HK-2 (cell line): ENCODE results near the gene HTR2B.
"Not testable (repeated sequence)": the region's sequence is repeated elsewhere in the genome, so short reads cannot be mapped to it uniquely, and the experiment has no call there.

ENCODE experiments used
- DNase-seq: peaks from one replicate; pipeline ENCODE4 v3.0.0-alpha.2; 2018; ENCODE audit not compliant: unreplicated experiment

Gene HTR2B

DNA sequence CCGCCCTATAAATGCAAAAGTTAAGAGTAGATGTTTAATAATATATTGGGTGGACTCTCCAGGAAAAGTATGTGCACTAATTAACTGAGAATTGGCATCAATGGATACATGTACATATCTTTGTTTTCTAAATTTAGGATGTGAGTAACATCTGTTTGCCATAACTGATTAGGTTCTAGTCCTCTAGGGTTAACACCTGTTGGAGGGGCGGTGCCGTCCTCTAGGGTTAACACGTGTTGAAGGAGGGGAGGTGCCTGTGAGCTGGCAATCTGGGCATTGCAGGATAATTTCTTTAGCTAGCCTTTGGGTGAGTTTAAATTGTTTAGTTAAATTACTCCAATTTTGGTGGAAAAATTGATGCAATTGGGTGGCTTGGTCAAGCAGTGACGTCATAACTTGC, 30.9 kb downstream of the HTR2B start:
- no peak for DNase-seq

DNA sequence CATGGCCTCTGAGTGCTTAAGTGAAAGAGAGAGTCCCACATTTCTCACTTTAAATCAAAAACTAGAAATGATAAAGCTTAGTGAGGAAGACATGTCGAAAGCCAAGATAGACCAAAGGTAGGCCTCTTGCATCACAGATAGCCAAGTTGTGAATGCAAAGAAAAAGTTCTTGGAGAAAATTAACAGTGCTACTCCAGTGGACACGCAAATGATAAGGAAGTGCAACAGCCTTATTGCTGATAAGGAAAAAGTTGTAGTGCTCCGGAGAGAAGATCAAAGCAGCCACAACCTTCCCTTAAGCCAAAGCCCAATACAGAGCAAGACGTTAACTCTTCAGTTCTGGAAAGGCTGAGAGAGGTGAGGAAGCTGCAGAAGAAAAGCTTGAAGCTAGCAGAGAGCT, 36.1 kb downstream of the HTR2B start:
- DNase-seq, result no peak

DNA sequence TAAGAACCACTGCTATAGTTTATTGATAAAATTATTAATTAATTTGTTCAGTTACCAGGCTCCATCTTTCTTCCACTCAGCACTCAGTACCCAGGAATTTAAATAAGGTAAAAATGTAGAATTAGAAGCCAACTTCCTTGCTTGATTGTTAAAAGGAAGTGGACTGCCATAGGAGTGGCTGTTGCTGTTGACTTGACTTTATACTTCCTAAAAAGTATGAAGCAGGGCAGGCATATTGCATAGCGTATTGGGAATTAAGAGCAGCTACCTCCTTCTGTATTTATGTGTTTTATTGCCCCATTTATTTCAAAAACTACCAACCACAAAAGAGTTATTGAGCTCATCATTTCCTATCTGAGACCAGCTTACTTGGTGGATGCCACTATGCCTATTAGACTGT, 40.3 kb downstream of the HTR2B start:
- DNase-seq, result no peak

DNA sequence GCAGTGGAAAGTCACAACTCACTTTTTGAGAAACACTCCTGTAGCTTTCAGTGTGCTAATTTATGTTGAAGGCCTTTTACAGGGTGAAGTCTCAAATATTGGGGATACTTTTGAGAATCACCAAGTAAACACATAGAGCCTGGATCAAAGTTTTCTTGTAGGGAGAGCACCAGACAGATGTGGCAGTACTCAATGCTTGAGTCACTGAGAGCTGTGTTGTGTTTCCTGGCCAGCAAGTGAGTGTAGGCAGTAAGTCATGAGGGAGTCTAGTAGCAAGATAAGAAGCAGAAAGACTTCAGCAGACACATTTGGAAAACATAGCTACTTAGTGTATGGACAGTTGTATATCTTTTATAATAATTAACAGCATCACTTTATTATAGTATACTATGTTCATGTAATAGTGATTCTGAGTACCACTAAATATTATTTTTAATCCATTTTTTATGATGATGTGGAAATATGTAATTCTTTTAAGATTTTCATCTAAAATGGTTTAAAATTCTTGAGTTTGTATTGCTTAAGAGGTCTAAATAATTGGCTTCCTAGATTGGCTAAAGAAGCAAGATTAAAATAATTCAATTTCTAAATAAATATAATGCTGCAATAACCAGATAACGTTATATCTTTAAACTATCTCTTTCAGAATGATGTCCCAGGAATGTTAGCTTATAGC, 55.3 kb downstream of the HTR2B start:
- no peak for DNase-seq

DNA sequence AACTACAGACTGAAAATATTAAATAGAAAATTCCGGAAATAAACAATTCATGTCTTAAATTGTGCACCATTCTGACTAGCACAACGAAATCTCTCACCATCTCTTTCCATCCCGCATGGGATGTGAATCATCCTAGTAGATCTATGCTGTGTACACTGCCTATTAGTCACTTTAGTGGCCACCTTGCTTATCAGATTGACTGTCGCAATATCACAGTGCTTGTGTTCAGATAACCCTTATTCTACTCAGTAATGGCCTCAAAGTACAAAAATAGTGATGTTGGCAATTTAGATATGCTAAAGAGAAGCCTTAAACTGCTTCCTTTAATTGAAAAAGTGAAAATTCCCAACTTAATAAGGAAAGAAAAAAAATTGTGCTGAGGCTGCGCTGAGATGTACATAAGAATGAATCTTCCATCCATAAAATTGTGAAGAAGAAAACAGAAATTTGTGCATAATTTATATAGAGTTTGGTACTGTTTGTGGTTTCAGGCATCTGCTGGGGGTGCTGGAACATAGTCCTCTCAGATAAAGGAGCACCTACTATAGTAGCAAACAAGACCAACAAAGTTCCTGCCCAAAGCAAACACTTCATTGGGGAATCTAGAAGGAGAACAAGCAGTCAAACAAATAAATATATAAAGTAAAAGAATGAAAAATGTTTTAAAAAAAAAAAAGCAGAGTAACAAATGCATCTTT, 56.2 kb downstream of the HTR2B start:
- DNase-seq, result no peak

DNA sequence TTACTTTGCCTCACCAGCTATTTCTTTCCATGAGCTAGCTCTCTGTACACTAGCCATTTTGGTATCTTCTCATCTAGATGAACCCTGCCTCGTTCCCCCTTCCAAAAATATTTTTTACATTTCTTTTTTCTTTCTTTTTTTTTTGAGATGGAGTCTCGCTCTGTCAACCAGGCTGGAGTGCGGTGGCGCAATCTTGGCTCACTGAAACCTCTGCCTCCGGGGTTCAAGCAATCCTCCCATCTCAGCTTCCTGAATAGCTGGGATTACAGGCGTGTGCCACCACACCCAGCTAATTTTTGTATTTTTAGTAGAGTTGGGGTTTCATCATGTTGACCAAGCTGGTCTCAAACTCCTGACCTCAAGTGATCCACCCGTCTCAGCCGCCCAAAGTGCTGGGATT, 57.3 kb downstream of the HTR2B start:
- not testable (repeated sequence) for DNase-seq

DNA sequence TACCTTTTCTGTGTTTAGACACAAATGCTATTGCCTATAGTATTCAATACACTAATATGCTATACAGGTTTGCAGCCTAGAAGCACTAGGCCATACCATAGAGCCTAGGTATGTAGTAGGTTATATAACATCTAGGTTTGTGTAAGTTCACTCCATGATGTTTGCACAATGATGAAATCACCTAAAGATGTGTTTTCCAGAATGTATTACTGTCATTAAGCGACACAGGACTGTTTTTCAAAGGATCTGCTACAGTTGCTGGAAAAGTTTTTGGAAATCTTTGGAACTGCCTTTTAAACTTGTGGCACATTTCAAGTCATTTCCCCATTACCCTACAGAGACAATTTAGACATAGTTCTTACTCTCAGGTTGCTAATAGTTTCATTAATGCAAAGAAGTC, 58.9 kb downstream of the HTR2B start:
- no peak for DNase-seq

DNA sequence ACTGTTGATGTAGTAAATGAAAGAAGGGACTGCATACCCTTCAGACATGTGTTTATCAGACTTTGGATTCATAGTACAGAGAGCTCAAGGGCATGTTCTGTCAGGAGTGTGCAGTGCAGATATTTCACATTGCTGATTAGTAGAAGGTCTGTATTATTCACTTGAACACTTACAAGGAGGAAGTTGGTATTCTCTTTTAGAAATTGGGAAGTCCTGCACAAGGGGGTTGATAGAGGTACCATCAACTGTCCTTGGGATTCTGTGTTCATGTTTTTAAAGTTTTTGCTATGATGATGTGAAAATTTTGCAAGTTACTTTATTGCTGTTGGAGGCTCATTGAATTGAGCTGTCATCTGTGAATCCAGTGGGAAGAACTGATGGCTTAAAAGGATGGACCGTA, 61.5 kb downstream of the HTR2B start:
- DNase-seq, result no peak

DNA sequence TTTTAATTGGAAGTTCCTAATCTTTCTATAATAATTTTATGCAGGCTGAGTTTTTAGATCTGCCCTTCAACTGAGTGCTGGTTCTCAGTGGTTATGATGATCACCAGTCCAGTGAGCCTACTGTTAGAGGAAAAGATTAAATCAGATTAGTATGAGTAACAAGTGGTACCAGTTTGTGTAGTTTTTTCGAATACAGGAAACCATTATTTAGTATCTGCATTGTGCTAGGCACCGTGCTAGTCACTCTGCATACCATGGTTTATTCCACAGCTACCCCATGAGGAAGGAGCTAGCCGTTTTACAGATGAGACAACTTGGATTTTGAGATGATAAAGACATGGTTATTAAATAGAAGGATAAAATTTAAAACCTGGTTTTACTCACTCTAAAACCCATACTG, 62.1 kb downstream of the HTR2B start:
- DNase-seq, result no peak

DNA sequence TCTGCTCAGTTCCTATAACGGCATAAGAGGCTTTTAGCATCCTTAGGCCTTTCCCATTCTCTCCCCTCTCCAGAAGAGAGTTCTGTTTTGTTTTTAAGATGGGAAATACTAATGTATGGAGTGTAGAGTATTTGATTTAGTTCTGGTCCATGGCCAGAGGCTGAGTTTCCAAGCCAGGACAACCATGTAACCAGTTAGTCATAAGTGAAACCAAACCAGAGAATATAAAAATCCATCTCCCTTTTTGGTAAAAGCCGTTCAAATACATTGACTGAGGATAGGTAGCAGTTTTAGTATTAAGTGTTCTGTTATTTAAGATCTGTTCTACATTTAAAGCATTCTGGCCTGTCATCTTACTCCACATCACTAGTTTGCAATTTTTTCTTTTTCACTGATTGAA, 65.1 kb downstream of the HTR2B start:
- no peak for DNase-seq

DNA sequence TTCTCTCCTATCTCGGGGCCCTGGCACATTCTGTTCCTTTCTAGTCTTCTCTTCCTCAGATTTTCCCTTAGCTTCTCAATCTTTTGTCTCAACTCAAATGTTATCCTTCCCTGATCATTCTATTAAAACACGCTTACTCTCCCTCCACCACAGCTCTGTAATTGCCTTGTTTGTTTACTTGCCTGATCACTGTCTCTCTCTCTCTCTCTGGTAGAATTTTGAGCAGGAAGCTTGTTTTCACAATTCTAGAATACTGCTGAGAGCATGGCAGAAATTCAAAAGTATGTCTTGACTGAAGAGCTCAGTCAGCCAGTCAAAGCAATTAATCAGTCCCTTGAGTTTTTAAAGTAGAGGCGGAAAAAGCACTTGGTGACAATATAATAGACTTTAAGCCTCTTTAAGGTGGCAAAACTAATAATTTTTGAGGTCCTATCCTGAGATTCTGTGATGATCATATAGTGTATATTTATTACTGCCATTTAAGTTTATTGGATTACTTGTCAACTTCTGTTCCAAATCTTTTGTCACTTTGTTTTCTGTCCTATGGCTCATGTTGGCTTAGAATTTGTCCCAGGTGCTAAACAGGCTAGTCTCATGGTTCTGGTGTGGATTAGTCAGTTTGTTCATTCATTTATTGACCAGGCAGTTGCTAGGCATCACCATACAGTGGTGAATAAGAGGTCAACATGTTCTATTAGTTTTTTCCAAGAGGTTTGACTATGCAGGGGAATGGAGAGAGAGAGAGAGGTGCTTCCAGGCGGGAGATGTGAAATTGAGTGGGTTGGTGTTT, 65.9 kb downstream of the HTR2B start:
- no peak for DNase-seq
